NOMO-1 (cell line): Measurements from ENCODE around the gene IL18RAP.

Experiments used
- DNase-seq, 2 experiments: peaks; one replicate each; lab custom pipeline; 2025; ENCODE audit not compliant: unreplicated experiment in 2 of 2; lab: John Stamatoyannopoulos, UW

IL18RAP gene

DNA sequence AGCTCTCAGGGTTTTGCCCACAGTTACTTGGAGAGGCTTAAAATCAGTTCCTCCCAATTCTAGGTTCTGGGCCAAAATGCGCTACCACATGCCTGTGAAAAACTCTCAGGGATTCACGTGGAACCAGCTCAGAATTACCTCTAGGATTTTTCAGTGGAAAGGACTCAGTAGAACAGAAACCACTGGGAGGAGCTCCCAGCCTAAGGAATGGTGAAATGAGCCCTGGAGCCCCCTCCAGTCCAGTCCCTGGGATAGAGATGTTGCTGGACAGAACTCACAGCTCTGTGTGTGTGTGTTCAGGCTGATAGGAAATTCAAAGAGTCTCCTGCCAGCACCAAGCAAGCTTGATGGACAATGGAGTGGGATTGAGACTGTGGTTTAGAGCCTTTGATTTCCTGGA is 29.0 kb downstream of the IL18RAP start:
- DNase-seq, result no peak

DNA sequence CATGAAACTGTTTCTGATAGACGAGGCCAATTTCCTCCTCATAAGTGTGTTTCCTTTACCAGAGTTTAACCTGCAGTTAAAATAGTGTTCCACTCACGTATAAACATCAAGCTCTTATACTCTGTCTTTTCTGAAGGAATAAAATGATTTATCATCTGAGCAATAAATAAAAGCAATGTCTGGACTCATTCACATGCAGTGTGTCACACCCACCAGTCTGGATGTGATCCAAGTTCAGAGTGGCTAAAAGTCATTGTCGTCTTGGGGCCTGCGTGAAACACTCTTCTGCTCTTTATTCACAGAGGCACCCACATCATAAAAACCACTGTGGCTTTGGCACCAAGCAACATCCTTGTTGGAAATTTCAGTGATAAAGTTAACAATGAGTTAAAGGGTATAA is 30.5 kb downstream of the IL18RAP start:
- DNase-seq, result no peak

DNA sequence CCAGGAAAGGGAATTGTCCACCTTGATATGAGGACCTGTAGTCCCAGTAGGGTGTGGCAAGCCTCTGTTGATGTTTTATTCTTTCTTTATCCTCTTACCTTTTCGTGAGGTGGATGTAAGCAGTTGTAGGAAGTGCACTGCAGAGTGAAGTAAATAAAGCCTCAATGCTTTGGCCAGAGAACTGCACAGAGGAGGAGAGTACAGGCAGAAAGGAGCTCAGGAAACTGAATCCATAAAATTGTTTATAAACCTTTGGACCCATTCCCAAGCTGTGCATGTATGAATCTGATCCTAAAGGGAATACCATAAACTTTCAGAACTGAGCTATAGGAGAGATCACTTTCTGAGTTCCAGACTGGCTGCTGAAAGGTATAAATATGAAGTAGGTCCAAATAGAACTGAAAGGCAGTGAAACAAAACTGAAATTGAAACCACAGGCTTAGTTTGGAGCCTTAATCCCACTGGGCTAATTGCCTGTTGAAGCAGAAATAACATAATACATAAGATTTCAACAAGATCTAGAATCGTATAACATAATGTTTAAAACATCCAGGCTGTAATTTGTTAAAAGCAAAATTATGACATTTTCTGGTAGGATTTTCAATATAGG is 32.2 kb downstream of the IL18RAP start:
- no peak for DNase-seq

DNA sequence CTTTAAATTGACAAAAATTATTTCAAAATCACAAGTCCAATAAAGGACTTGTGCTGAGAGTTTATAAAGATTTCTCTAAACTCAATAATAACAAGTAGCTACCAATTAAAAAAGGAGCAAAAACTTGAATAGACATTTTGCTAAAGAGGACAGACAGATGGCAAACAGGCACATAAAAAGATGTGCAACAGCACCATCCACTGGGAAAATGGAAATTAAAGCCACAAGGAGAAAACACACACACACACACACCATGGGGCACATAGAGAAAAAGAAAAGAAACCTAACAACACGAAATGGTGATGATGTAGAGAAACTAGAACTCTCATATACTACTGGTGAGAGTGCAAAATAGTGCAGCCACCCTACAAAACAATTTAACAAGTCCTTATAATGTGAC is 37.5 kb downstream of the IL18RAP start:
- no peak for DNase-seq

DNA sequence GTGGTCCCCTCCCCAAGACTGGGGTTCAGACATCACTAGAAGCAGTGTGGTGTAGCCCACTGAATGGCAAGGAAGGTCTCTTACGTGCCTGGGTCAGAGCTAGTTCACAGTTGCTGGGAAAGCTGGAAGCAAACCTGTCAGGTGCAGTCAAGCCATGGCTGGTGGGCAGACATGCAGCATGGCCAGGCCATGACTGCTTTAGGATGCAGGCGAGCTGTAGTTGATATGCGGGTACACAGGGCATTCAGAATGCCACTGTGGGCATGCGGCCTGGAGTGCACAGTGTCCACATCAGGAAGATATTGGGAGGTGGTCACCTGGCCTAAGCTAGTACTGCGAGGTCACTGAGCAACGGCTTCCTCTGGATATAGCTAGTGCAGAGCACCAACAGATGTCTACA is 38.2 kb downstream of the IL18RAP start:
- DNase-seq, result no peak

DNA sequence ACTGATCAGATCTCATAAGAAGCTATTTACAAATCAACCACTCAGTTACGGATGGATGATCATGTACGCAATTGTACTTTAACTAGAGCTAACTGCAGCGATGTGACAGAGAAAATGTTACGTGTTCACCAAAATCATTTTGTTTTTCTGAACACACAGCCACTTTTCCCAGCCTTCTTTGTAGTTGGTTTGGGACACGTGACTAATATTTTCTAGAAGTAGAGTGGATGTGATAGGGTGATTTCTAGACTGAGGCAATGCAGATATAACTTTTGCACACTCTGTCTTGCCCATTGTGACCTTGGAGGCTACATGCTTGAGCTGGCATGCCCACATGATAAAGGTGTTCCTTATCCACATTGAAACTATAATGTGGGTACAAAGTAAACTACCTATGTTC is 40.2 kb downstream of the IL18RAP start:
- DNase-seq, result no peak

DNA sequence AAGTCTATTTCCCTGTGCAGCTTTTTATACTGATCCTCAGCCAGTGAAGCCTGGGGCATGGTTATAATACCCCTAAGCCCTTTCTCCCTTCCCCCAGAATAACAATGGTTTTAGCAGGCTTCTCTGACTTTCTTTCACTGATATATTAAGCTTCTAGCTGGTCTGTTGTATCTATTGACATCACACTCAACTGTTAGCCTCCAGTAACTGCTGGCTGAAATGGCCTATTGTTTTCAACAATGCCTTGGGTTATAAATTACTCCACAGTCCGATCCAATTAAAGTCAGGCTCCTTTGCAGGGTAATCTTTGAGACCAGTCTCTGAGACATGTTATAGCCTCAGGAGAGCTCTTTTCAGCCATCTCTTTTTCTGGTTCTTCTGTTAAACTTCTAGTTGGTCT is 47.2 kb downstream of the IL18RAP start:
- DNase-seq, result no peak

DNA sequence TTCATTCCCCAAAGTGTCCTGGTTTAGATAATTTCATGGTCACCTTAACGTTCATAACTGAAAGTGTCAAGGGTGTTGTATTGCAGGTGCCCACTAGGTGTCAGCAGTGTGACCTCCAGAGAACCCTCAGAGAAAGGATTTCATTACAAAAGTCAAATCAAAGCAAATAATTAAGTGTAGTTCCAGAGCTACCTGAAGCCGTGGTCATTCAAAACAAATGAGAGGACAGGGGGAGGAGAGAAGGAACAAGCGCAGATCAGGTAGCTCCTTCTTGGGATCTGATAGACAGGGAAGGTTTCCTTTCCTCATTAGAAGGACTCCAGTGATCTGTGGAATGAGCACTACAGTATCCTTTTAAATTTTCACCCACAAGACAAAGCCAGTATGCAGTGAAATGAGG is 50.1 kb downstream of the IL18RAP start, which contains the start of gene SLC9A4:
TSS of gene SLC9A4 (plus strand) at position 207 of the 400 bp plus-strand sequence. CDS start 534 bp downstream, outside the sequence.
- peak in 1 of 2 experiments; percentile 38 for DNase-seq

DNA sequence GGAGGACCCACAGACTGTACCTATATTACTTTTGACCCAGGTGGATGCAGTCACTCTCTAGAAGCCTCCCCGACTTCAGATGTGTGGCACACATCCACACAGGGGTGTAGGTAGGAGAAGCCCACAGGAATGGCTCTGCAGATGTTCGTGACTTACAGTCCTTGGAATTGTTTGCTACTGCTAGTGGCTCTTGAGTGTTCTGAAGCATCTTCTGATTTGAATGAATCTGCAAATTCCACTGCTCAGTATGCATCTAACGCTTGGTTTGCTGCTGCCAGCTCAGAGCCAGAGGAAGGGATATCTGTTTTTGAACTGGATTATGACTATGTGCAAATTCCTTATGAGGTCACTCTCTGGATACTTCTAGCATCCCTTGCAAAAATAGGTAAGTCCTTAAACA is 50.7 kb downstream of the IL18RAP start:
- DNase-seq, result no peak

DNA sequence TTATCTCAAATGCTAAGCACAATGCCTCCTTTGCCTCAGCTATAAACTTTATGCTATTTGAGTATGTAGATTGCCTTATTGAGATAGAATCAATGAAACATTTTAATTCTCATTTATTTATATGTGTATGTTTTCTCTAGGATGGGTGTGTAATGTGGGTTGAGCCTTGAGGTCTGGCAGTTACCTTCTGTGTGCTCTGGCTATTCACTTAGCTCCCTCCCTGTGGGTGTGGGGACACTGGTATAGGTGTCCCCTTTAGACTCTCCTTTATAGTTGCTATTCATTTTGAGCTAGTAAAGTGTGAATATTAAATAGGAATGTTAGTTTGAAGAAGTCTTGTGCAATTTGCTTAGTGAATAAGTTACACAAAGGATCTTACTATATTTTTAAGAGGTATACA is 51.8 kb downstream of the IL18RAP start:
- no peak for DNase-seq

DNA sequence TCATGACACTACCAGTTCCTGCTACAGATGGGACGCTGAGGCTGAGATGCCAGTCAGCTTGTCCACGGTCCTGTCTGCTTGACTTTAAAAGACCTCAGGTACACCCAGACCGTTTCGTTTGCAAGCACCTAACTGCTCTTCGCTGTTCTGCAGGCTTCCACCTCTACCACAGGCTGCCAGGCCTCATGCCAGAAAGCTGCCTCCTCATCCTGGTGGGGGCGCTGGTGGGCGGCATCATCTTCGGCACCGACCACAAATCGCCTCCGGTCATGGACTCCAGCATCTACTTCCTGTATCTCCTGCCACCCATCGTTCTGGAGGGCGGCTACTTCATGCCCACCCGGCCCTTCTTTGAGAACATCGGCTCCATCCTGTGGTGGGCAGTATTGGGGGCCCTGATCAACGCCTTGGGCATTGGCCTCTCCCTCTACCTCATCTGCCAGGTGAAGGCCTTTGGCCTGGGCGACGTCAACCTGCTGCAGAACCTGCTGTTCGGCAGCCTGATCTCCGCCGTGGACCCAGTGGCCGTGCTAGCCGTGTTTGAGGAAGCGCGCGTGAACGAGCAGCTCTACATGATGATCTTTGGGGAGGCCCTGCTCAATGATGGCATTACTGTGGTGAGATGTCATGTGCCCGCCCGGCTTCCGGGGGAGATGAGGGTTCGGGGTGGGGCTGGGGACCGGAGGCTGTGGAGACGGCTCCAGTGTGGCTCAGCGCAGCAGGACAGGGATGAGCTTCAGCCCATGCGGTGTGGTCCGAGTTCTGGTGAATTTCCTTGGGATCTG is 55.9 kb downstream of the IL18RAP start:
- DNase-seq, result no peak

DNA sequence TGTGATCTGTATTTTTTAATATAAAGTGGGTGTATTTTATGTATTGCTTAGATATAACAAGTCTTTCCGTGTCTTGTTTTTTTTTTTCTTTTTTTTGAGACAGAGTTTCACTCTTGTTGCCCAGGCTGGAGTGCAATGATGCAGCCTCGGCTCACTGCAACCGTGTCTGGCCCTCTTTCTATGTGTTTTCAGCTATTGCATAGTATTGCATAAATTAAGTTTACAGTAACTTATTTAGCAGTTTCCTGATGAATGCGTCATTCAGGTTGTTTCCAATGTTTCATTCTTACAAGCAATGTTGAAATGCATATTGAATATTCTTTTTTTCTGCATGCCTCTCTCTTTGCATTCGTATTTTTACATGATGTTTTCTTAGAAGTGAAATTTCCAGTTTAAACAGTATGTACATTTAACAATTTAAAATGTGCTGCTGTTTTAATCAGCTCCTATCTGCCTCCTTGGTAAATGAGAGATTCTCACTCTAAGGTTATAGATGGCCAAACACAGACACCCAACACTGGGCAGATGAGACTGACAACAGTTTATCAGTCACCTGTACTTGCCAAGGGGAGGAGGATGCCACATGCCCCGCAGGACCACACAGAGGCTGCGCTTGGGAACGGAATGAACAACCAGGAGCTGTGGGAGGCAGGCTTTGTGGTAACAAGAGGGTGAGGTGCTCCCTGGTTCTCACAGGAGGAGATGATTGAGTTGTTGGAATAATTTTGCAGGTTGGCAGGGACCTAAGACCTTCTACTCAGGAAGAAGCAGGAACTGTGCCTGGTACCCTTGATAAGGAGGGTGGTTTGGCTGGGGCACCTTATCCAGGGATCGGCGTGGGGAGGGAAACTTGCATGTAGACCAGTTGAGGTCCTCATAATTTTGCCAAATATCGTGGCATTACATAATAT is 57.6 kb downstream of the IL18RAP start:
- DNase-seq, result peak; percentile 15 to 34

DNA sequence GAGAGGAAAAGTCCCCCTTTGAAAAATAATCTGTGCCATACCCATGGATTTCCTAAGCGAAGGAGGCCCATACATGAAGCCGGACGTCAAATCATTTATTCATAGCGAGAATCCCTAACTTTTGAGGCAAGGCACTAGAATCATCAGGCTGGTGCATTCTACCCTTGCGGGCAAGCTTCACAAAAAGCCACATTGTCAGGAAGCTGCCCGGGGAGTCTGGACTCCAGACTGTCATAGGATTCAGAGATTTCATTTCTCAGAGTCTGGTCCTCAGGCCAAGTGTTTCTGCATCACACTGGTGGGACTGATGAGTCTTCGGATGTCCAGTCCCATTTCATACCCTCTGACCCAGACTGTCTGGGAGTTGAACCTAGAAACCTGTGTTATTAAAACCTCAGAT is 59.0 kb downstream of the IL18RAP start:
- no peak for DNase-seq

DNA sequence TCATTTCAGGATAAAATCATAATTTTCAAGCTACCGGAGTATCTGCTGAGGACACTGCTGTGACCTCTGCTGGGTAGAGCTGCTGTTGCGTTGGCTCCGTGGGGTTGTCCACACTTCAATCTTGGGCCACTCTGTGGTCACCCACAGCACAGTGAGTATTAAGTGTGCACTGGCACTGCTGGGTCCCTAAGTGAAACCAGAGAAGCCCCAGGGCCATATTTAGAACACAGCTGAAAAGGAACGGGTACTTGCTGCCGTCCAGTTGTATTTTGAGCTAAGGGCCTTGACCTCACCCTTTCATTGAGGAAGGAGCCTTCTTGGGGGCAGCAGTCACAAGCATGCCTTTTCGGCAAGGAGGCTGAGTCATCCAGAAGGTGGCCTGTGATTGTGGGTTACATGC is 60.1 kb downstream of the IL18RAP start:
- DNase-seq, result no peak

DNA sequence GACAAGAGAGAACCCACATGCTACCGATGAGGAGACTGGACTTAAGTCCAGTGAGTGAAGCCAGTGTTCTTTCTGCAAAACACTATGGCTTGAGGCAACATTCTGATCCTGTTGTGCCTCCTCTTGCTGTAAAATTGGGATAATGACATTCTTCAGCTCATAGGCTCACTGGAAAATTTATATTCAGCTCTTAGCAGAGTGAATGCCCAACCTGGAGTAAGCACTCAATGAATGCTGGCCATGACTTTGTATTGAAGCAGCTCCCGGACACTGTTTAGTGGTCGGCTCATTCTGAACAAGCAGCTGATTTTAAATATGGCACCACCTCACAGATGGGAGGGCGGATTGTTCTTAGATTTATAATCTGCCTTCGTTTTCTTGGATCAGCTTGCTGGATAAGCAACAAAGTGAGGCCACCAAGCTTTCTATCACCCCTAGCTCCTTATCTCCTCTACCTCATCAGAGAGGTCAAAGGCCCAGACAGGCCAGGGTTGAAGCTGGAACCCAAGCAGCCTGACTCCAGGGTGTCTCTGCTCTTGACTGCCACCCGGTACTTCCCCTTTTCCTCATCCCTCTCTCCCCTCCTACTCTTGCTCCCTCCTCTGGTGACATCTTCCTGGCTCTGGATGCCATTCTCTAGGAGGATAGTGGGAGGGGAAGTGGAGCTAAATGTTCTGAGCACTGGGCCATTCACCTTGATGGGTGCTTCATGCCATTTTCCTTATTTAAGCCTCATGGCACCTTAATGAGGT is 61.5 kb downstream of the IL18RAP start:
- no peak for DNase-seq

DNA sequence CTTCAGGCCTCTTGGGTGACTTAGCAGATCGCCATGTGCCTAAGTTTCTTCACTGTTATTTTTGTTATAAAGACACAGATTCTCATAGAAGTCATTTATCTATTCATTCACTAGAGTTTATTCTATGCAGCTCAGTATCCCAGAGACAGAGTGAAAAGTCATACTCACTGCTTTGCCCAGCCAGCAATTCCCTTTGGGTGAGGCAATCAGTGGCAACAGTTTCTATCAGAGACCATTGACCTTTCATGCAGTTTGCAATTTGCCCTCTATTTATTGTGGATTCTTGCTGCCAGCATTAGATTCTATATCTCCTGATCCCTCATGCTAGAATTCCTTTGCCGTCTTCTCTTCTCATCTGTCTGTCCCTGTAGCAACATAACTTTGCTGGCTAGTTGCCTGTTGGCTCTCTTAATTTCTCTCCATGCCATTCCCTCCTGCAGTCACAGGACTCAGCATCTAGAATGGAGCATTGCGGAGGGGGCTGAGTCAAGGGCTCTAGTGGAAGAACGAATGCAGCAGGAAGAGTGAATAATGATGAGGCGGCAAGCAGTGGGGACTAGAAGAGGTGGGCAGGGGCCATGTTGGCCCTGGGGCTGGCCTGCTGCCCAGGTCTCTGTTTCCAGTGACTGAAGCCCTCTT is 62.3 kb downstream of the IL18RAP start:
- DNase-seq, result no peak

DNA sequence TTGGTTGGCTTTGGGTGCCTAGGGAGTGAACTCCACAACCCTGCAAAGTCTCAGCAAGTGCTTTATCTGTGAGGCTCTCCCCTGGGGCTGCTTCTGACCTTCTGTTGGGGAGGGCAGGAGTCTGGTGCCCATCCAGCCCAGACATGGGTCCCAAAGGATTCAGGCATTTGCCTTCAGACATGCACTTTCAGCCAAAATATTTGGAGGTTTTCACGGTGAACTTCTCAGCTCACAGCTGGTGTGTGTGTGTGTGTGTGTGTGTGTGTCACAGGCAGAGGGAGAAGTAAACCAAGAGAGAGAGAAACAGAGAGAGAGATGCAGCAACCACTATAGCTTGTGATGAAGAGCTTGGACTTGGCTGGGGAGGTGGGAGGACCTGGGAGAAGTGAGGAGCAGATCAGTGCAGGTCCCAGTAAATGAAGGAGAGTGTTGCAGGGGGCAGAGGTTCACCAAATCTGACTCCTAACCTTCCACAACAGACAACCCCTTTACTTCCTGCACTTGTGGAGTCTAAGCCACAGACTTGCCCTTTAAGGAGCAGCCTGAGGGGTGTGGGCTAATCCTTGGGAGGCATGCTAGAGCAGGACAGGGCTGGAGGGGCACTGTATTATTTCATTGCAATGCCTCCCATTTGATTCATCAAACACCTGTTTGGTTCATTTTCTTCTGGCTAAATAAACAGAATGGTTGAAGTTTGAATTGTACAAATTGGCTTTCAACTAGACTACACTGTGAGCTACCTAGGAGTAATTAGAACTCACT is 64.2 kb downstream of the IL18RAP start:
- no peak for DNase-seq

DNA sequence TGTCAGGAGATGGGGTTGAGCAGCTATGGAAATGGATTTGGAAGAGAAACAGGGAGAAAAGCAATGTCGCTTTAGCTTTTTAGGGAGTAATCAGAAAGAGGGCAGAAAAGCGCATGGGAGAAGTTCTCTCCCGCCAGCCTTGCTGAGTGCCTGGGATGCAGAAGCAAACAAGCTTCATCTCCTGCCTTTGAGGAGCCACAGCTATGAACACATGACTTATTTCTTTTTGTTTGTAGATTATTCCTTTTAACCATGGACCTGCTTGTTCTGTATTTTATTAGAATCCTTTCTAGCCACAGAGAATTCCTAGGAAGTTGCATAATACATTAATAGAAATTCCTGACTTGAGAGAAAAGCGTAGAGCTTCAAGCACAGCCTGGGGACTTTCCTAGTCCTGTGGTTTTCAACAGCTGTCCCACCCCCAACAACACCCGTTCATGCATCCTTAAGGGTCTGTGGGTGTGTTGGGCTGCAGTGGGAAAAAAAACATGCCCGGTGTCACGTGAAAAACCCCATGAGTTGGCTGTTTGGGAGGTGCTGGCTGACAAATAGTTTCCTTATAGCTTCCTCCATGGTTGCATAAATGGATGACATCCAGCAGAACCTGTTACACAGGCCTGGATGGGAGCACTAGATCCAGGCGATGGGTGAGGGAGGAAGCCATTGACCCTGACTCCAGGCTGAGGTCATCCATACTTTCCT is 65.0 kb downstream of the IL18RAP start:
- no peak for DNase-seq

DNA sequence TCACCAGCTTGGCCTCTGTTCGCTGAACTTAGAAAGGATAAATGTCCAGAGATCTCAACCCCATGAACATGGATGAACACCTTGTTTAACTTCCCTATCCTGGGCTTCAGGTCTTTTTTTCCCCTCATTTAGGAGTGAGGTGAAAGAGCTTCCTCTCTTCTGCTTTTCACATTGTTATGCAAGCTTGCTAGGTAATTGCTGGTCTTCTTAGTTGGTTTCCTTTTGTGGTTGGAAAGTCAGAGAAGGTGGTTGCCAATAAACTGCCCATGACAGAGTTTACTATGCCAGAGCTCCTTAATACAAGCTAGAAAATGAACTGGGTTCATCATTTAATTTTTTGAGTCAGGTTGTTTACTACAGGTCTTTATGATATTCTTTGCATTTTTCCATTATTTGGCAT is 66.7 kb downstream of the IL18RAP start:
- DNase-seq, result peak; percentile 77 to 95
